ENCODE results near the gene MACROD1.

MACROD1 gene

GRCh38 chr11:64019106-64020037, 146.5 kb downstream of the MACROD1 start:
- Mint-ChIP-seq H3K9me3 (no peaks in the 10 kb centered on the region), H3K4me1 (peaks cover 13% of the 10 kb centered on the region), H3K27me3 (ENCODE audit: low read depth) (peaks cover 21% of the 10 kb centered on the region), H3K36me3 (ENCODE audit: low read depth) (no peaks in the 10 kb centered on the region), H3K4me3 (no peak overlapping the region), H3K27ac (no peak overlapping the region)
- no peak for TF ChIP-seq CTCF (IDR thresholded peaks at IDR 0.05; ENCODE audit: unreplicated experiment in 3 of 3)

- Mint-ChIP-seq H3K4me3 (no peak overlapping the region), H3K27ac (no peak overlapping the region), H3K9me3 (no peaks in the 10 kb centered on the region), H3K4me1 (peaks cover 6% of the 10 kb centered on the region), H3K27me3 (ENCODE audit: low read depth) (peaks cover 22% of the 10 kb centered on the region), H3K36me3 (ENCODE audit: low read depth) (no peaks in the 10 kb centered on the region)
- no peak for TF ChIP-seq CTCF (IDR thresholded peaks at IDR 0.05; ENCODE audit: unreplicated experiment in 3 of 3)
Measured at GRCh38 chr11:64018310-64018709, 147.6 kb downstream of the MACROD1 start.

- Mint-ChIP-seq H3K27me3 (ENCODE audit: low read depth) (peaks cover 22% of the 10 kb centered on the region), H3K4me3 (no peak overlapping the region), H3K4me1 (peaks cover 6% of the 10 kb centered on the region), H3K9me3 (no peaks in the 10 kb centered on the region), H3K27ac (no peak overlapping the region), H3K36me3 (ENCODE audit: low read depth) (no peaks in the 10 kb centered on the region)
- no peak for TF ChIP-seq CTCF (IDR thresholded peaks at IDR 0.05; ENCODE audit: unreplicated experiment in 3 of 3)
Measured at GRCh38 chr11:64017945-64018224, 148.0 kb downstream of the MACROD1 start.

- Mint-ChIP-seq H3K9me3 (no peaks in the 10 kb centered on the region), H3K36me3 (ENCODE audit: low read depth) (no peaks in the 10 kb centered on the region), H3K27me3 (ENCODE audit: low read depth) (peaks cover 29% of the 10 kb centered on the region), H3K27ac (no peak overlapping the region), H3K4me1 (no peaks in the 10 kb centered on the region), H3K4me3 (no peak overlapping the region)
- no peak for TF ChIP-seq CTCF (IDR thresholded peaks at IDR 0.05; ENCODE audit: unreplicated experiment in 3 of 3)
Measured at GRCh38 chr11:64015935-64016845, 149.7 kb downstream of the MACROD1 start.

- TF ChIP-seq CTCF (IDR thresholded peaks at IDR 0.05; ENCODE audit: unreplicated experiment in 3 of 3) = no peak
- Mint-ChIP-seq H3K27ac (no peak overlapping the region), H3K4me3 (no peak overlapping the region), H3K9me3 (no peaks in the 10 kb centered on the region), H3K27me3 (ENCODE audit: low read depth) (peaks cover 31% of the 10 kb centered on the region), H3K36me3 (ENCODE audit: low read depth) (no peaks in the 10 kb centered on the region), H3K4me1 (no peaks in the 10 kb centered on the region)
Measured at GRCh38 chr11:64015510-64015909, 150.4 kb downstream of the MACROD1 start.

Data from nephron (organoid).